Thyroid gland (tissue), 4 donors: ENCODE results near the gene RPL38. TPM values are rescaled to one million over a fixed set of nuclear protein-coding genes. Genes with fewer than 3 reads are reported as not detected.

Experiments used
- DNase-seq, 2 donors: peaks; one replicate each; pipeline ENCODE4 v3.0.0-alpha.2; 2019
- H3K27ac ChIP-seq, 3 donors: fragments of 200-600 bp; sonication (generic); 1 replicate in 2 of 3; 2 replicates in 1 of 3; pipeline ENCODE4 v1.5.1; 2016 to 2019; ENCODE audit warnings: mild to moderate bottlenecking in 1 of 3, moderate library complexity in 1 of 3
- H3K27me3 ChIP-seq: fragments of 200-600 bp; sonication (generic); one replicate; pipeline ENCODE4 v1.5.1; 2019
- H3K36me3 ChIP-seq, 2 donors: fragments of 200-600 bp; sonication (generic); one replicate each; pipeline ENCODE4 v1.5.1; 2016 to 2019
- H3K4me1 ChIP-seq, 2 donors: fragments of 200-600 bp; sonication (generic); one replicate each; pipeline ENCODE4 v1.5.1; 2017 to 2019
- H3K4me3 ChIP-seq, 3 donors: fragments of 200-600 bp; sonication (generic); replicated peaks in 1 of 3; 1 replicate in 2 of 3; 2 replicates in 1 of 3; pipeline ENCODE4 v1.5.1; 2016; ENCODE audit warnings: mild to moderate bottlenecking in 1 of 3
- H3K9me3 ChIP-seq: fragments of 200-600 bp; sonication (generic); one replicate; pipeline ENCODE4 v1.5.1; 2017
- POLR2A ChIP-seq, 2 donors: fragments of 450-650 bp; IDR thresholded peaks; one replicate each; pipeline ENCODE4 v1.6.1; 2017; ENCODE audit warnings: antibody characterized with exemption in 2 of 2, mild to moderate bottlenecking in 2 of 2, moderate library complexity in 1 of 2
- WGBS, 2 donors: methylation state at CpG; one replicate each; pipeline ENCODE4 v1.1.5; 2017; 5-methylcytosine and 5-hydroxymethylcytosine counted together
- intact Hi-C: fragments of 100-400 bp; cut with DNase I; formaldehyde crosslinking; loops from one replicate; pipeline ENCODE4 v1.15.1; 2023
- total RNA-seq, 4 donors: library from RNA; depleted of rRNA; stranded (reverse); fragments of >200 nt; gene quantifications; one replicate each; pipeline ENCODE4 v1.2.3, GENCODE V29; 2016
- TF ChIP-seq, protein P1 (sequence below), 6 experiments: fragments of 200-600 bp in 3 of 6; fragments of 450-650 bp in 3 of 6; sonication (generic) in 3 of 6; IDR thresholded peaks; one replicate each; pipeline ENCODE4 v1.5.1; 2016 to 2019; ENCODE audit warnings: antibody characterized with exemption in 6 of 6, mild to moderate bottlenecking in 2 of 6, inconsistent platforms in 1 of 6, moderate library complexity in 1 of 6

RPL38 gene
- total RNA-seq, 4 donors from 2014 or later: 320 to 657 (median 412) TPM

DNA sequence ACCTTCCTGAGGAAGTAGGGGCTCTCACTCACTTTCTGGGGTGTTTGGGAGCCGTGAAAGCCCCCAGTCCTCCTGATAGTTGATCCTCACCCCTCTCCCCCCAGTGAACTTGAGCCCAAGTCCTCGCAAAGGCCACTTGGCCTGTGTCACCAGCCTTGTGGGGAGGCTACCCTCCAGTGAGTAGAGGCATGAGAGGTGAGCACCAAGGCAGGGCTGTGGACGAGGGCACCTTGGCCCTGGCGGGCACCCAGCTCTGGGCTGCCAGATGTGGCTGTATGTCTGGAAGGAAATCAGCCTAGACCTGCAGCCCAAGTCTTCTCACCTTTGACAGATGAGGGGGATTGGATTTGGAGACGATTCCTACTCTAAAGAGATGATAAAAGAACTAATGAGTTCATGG lies 13.0 kb downstream of the RPL38 start:
- DNase-seq: peak; percentile 53 to 57
- peaks cover 25 to 43% of the 10 kb centered on the region in 2 donors for H3K4me1 ChIP-seq
- no peaks in the 10 kb centered on the region for H3K9me3 ChIP-seq
- H3K27me3 ChIP-seq: no peaks in the 10 kb centered on the region
- no peak overlapping the region for H3K27ac ChIP-seq
- TF ChIP-seq, protein P1, sequence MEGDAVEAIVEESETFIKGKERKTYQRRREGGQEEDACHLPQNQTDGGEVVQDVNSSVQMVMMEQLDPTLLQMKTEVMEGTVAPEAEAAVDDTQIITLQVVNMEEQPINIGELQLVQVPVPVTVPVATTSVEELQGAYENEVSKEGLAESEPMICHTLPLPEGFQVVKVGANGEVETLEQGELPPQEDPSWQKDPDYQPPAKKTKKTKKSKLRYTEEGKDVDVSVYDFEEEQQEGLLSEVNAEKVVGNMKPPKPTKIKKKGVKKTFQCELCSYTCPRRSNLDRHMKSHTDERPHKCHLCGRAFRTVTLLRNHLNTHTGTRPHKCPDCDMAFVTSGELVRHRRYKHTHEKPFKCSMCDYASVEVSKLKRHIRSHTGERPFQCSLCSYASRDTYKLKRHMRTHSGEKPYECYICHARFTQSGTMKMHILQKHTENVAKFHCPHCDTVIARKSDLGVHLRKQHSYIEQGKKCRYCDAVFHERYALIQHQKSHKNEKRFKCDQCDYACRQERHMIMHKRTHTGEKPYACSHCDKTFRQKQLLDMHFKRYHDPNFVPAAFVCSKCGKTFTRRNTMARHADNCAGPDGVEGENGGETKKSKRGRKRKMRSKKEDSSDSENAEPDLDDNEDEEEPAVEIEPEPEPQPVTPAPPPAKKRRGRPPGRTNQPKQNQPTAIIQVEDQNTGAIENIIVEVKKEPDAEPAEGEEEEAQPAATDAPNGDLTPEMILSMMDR (IDR thresholded peaks at IDR 0.05): no peak
- no peak for TF ChIP-seq POLR2A (IDR thresholded peaks at IDR 0.05)
- 66 to 67% methylated on average over 3 to 5 of the region's 5 CpGs for WGBS, 2 donors
- no peaks in the 10 kb centered on the region for H3K36me3 ChIP-seq
- intact Hi-C loops: no loop called here
- H3K4me3 ChIP-seq: no peak overlapping the region

DNA sequence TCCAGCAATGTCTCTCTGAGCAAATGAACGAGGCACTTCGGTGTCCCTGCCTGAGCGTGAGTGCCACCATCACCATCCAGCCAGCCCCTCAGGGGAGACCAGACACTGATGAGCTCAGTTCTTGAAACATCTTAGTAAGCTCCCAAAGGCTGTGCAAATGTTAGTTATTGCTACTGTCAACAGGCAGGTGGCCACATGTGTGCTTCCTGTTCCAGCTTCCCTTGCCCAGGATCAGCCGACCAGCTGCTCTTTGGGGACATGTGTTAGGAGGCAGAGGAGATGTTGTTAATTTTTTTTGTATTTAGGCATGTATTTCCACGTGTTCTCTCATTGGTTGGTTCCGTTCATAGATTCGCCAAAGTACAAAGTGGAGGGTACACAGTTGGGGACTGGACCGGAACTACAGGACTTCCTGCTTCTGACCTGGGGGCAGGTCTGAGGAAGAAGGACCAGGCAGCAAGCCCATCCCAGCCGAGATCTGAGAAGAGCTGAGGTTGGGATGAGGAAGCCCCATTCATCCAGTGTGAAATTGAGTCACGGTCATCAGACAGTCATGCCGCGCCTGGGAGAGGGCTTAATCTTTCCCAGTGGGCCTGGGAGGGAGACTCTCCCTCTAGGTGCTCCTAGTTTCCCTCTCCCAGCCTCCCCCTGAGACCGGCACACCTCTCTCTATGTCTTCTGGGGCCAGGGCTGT lies 13.7 kb downstream of the RPL38 start:
- H3K36me3 ChIP-seq: no peaks in the 10 kb centered on the region
- WGBS, 2 donors: 79 to 86% methylated on average over 12 to 13 of the region's 13 CpGs
- H3K9me3 ChIP-seq: no peaks in the 10 kb centered on the region
- intact Hi-C loops: no loop called here
- H3K27me3 ChIP-seq: no peaks in the 10 kb centered on the region
- DNase-seq: no peak
- TF ChIP-seq, protein P1 (IDR thresholded peaks at IDR 0.05): no peak
- TF ChIP-seq POLR2A (IDR thresholded peaks at IDR 0.05): no peak
- no peak overlapping the region for H3K4me3 ChIP-seq
- H3K4me1 ChIP-seq: peaks cover 18 to 36% of the 10 kb centered on the region in 2 donors
- no peak overlapping the region for H3K27ac ChIP-seq

DNA sequence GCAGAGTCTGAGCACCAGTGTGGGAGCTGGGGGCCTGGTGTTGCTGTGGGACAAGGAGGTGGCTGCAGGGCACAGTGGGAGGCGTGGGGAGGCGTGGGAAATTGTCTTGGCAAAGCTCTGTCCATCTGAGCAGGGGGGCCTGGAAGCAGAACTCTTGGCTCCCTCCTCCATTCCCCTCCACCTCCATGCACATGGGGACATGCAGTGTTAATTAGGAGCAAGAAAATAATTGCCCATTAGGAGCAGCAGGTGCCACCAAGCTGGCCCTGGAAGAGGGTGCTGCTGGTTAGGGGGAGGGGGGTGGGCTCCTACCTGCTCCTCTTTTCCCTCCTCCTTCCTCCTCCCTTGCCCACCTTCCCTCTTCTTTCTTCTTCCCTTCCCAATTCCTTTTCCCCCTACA lies 14.4 kb downstream of the RPL38 start:
- H3K4me3 ChIP-seq: no peak overlapping the region
- H3K9me3 ChIP-seq: no peaks in the 10 kb centered on the region
- H3K27ac ChIP-seq: no peak overlapping the region
- H3K36me3 ChIP-seq: no peaks in the 10 kb centered on the region
- TF ChIP-seq POLR2A (IDR thresholded peaks at IDR 0.05): no peak
- TF ChIP-seq, protein P1 (IDR thresholded peaks at IDR 0.05): no peak
- WGBS, 2 donors: 94 to 100% methylated on average over 2 of the region's 2 CpGs
- no peak for DNase-seq
- intact Hi-C loops: no loop called here
- no peaks in the 10 kb centered on the region for H3K27me3 ChIP-seq
- H3K4me1 ChIP-seq: peaks cover 11 to 31% of the 10 kb centered on the region in 2 donors

DNA sequence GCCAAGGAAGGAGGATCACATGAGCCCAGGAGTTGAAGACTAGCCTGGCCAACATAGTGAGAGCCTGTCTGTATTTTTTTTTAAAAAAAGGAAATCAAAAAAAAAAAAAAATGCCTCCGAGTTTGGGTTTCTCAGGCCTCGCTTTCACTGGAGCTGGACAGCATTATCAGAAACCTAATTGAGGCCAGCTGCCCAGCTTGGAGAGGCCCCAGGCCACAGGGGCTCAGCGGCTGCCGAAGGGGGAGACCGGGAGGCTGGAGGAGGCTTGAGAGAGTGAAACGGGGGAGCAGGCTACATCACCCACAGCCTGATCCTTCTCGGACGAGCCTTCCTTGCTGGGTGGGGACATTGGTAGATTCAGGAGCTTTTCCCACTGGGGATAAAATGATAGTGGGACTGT lies 15.0 kb downstream of the RPL38 start:
- WGBS, 2 donors: 77 to 88% methylated on average over 8 of the region's 8 CpGs
- Histone ChIP-seq H3K9me3 (no peaks in the 10 kb centered on the region), H3K4me3 (no peak overlapping the region), H3K27me3 (no peaks in the 10 kb centered on the region), H3K4me1 (peaks cover 11 to 31% of the 10 kb centered on the region in 2 donors), H3K36me3 (no peaks in the 10 kb centered on the region), H3K27ac (no peak overlapping the region)
- intact Hi-C loops: no loop called here
- TF ChIP-seq, protein P1 (IDR thresholded peaks at IDR 0.05): no peak
- no peak for TF ChIP-seq POLR2A (IDR thresholded peaks at IDR 0.05)
- no peak for DNase-seq

DNA sequence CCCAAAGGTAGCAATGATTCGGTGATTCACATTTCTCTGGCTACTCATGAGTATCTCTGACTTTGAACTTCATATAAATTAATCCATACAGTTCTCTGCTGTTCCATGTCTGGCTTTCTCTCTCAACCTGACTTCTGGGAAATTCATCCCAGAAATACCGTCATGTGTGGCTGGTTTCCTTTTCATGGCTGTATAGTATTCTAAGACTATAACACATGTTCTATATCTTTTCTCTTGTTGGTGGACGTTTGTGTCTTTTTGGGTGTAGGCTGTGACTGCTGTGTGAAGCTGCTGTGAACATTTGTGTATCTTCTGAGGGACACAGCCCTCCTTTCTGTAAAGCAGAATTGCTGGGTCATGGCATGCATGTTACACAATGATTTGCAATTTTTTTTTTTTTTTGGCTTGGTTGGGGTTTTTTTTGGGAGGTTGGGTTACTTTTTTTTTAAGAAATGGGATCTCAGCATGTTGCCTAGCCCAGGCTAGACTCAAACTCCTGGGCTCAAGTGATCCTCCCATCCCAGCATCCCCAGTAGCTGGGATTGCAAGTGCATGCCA lies 16.2 kb downstream of the RPL38 start:
- WGBS, 2 donors: 94 to 96% methylated on average over 3 of the region's 3 CpGs

More for the DNA sequence above, 16.2 kb downstream of the RPL38 start:
- H3K4me1 ChIP-seq: peaks cover 2 to 19% of the 10 kb centered on the region in 2 donors
- no peak for DNase-seq
- no peaks in the 10 kb centered on the region for H3K9me3 ChIP-seq
- intact Hi-C loops: no loop called here
- no peak for TF ChIP-seq POLR2A (IDR thresholded peaks at IDR 0.05)
- TF ChIP-seq, protein P1 (IDR thresholded peaks at IDR 0.05): no peak
- no peaks in the 10 kb centered on the region for H3K36me3 ChIP-seq
- no peak overlapping the region for H3K27ac ChIP-seq
- H3K4me3 ChIP-seq: no peak overlapping the region
- H3K27me3 ChIP-seq: no peaks in the 10 kb centered on the region
